ENCODE data around the gene IFIT1.

GRCh38 chr10:89403043-89403442 is 10.6 kb downstream of the IFIT1 start:
- TF ChIP-seq CTCF (IDR thresholded peaks at IDR 0.05) (no peak), ZFX (IDR thresholded peaks at IDR 0.05; ENCODE audit: borderline replicate concordance) (no peak)

Measured in 22Rv1 (cell line).